Stimulated activated CD4-positive, alpha-beta T cell treated with anti-CD3 and anti-CD28 coated beads, Interleukin-2, amount 100 ng/mL, for 48 hours (primary cell): ENCODE measurements around the gene SYT7.
A peak's percentile ranks its signal among the peaks of the same experiment; 100 is the strongest.
"Not testable (repeated sequence)": the region's sequence is repeated elsewhere in the genome, so short reads cannot be mapped to it uniquely, and the experiment has no call there.

Source experiments
- DNase-seq, 2 donors: peaks; one replicate each; pipeline ENCODE4 v3.0.0-alpha.2; 2020

The SYT7 gene

DNA sequence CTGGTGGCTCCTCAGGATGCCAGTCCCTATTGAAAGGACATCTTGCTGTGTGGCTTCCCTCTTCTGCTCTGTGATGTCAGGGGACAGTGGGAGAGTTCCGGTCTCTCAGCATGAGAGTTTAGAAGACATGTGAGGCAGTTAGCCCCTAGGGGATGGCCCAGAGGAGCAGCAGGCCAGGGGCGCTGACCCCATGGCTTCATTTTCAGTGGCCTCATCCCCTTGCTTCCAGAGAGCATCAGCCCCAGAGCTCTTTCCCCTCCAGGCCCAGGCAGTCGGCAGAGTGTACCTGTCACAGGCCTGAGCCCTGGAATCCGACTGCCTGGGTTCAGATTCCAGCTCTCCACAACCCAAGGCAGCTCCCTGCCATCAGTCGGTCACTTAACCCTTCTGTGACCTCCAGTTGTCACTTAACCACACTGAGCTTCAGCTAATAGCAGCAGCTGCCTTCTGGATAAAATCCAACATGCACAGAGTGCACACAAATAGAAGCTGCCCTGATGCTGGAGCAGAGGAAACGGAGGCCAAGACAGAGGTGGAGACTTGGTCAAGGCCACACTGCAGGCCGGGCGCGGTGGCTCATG, 86.4 kb downstream of the SYT7 start:
- DNase-seq: no peak

DNA sequence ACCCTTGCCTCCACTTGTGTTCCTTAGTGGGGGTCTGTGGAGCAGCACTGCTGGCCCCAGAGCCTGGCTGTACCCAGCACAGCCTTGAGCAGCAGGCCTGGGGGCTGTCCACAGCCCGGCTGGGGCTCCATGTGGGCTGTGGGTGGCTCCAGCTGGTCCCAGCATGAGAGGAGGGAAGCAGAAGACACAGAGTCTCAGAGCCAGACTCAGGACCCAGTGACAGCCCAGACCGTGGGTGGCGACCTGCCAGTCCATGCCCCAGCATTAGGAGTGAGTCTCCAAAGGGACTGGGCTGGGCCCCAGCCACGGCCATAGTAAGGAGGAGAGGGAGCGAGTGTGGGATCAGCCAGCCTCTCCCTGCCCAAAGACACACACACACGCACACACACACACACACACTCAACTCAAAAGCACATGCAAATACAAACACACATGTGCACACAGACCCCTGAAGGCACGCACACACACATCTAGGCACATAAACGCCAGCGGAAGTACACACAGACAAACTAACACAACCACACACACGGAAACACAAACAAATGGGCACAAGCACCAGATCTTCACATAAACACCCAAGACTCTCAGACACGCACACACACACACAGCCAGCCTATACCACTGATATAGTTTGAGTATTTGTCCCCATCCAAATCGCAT, 89.0 kb downstream of the SYT7 start:
- DNase-seq: no peak

DNA sequence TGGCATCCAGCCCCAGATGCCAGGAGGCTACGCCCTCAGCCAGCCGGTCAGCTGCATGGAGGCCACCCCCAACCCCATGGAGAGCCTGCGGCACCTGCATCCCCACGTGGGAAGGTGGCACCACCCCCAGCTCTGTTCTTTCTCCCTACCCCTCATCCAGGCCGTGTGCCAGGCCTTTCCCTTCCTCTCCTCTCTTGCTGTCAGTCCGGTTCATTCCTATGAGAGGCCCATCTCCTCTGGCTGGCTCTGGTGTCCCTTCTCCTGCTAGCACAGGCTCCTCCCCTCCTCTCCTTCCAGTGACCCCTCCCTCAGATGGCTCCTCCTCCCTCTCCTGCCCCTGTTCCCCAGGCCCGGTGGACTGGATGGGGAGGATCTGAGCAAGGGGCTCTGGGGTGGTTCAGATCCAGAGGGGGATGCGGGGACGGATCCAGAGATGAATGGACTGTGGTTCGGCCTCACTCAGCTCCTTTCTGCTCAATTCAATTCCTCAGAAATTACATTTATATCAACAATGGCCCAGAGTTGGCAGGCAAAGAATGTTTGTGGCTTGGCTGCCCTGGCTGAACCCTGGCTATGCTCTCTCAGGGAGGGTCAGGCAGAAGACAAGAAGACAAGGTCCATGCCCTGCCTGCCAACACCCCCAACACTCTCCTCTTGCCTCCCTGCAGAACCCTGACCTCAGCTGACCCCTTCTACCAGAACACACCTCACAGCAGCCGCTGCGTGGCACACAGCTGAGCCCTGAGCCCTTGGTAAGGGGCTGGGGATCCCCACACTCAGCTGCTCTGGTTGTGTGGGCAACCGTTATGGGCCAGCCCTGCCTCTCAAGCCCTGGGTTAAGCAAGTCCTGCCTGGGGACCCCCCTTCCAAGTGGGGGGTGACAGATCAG, 90.8 kb downstream of the SYT7 start:
- no peak for DNase-seq

DNA sequence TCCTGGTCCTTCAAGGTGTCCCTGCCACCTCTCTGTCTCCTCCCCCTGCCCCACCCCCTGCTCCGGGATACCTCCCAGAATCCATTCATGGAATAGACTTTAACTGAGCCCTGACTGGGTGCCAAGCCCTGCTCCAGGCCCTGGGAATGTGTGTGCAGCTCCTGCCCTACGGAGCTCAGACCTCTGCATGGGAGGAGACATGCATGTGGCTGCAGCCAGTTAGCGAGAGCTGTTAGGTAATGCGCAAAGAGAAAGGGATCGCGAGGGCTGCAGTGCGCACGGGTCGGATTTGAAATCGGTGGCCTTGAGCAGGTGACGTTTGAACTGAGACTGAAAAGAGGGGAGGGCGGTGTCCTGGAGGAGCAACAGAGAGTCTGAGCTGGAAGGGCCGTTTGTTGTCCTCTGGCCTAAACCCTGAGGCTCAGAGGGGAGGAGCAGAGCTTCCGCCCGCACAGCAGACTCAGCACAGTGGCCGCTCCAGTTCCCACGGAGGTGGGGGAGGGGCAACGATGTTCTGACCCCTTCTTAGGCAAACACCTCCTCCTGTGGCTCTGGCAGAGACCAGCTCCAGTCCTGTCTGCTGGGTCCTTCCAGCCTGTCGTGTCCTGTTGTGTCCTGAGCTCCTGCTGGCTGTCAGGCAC, 92.1 kb downstream of the SYT7 start:
- no peak for DNase-seq

DNA sequence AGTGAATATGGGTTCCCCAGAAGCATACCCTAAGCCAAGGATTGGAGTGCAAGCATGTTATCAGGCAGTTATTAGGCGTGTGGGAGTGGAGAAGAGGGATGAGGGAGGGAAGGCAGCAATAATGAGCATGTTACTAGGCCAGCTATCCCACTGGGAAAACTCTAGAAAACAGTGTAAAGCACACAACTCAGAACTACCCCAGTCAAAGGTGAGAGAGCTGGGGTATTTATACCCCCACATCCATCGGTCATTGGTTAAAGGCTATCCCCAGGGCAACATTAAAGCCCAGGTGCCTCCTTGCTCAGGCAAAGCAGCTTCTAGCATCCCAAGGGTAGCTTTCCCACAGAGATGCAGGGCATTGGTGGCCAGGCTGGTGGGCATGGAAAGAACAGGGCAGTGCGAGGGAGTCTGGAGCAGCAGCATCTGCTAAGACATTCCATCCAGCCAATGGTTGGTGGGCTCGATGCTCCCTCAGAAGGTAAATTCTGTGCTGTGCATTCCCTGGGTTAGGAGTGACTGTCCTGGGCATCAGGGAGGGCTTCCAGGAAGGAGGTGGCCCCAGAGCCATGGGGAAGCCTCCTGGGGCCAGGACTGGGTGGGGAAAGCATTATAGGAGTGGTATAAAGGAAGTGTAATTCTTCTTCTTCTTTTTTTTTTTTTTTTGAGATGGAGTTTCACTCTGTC, 93.4 kb downstream of the SYT7 start:
- no peak for DNase-seq

DNA sequence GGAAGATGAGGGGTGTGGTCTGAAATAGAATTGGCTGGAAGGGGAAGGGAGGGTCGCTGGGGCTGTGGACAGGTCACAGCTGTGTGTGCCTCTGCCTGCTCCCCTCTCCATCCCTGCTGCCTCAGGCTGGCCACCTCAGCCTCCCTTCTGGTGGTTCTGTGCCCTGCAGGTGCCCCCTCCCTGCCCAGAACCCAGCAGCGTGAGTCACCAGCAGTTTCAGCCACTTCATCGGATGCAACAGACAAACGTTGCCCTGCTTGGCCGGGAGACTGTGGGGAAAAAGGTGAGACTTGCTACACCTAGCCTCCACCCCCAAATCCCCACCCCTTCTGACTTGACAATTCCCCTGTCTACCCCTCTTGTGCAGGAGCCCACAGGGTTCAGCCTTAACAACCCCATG, 94.1 kb downstream of the SYT7 start:
- no peak for DNase-seq

DNA sequence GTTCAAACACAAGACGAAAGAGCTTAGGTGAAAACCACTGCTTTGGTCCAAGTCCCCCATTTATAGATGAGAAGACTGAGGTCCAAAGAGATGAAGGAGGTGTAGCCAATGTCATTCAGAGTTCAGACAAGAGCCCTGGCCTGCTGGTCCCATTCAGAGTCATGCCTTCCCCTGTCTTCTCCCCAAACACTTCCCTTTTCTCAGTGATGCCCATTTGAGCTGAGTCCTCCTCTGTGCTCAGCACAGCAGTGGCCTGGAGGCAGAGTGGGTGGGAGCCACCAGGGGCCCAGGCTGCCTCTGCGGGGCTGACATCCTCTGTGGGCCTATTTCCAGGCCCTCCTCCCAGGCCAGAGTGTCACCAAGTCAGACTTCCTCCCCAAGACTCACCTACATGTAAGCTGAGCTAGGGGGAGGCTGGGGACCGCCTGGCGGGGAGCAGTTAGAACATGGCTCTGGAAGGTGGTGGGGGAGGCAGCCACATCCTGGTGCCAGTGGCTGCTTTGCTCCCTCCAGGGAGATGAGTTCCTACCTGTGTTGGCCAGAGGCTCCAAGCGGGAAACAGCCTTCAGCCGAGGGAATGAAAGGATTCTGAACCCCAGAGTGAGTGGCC, 94.8 kb downstream of the SYT7 start:
- no peak for DNase-seq

DNA sequence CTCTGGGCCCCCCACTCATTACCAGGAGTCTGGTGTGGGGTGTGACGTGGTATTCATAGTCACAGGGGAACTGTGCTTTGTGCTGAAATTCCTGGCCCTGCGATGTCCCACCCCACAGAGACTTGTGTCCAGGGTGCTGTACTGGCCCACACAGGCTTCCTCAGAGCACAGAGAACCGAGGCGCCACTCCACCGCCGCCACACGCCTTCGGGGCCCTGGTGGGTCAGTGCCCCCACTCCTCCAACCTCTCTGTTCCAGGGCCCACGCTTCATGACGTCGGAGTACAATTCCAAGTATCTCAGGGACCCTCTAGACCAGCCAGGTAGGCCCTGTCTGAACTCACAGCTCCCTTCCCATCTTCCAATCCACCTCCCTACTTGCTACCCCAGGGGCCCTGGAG, 95.8 kb downstream of the SYT7 start:
- no peak for DNase-seq

DNA sequence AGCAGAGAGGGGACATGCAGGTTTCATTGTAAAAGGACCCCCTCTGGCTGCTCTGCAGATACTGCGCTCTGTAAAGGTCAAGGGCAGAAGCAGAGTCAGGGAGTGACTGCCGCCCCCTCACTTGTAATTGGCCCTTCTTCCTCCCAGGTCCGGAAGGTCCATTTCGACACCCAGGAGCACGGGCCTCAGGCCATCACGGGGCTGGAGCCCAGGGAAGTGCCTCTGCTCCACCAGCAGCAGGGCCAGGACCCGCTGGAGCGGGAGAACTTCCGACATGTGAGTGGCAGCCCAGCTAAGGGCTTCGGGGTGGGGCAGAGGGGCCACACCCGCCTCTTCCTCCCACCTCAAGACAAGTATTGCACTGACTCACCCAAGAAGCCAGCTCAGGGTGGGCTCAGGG, 96.3 kb downstream of the SYT7 start:
- no peak for DNase-seq

DNA sequence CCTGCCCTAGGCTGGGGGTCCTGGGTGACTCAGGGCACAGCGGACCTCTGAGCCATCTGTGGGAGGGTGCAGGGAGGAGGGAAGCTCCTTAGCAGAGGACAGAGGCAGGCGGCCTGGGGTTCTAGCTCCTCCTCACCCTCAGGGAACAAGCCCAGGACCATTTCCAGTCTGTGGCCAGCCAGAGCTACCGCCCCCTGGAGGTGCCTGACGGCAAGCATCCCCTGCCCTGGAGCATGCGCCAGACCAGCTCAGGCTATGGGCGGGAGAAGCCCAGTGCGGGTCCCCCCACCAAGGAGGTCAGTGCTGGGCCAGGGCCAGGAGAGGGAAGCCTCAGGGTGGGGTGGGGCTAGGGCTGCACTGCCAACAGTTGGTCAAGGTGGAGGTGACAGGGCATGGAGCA, 98.4 kb downstream of the SYT7 start:
- peak; percentile 26 to 37 for DNase-seq

DNA sequence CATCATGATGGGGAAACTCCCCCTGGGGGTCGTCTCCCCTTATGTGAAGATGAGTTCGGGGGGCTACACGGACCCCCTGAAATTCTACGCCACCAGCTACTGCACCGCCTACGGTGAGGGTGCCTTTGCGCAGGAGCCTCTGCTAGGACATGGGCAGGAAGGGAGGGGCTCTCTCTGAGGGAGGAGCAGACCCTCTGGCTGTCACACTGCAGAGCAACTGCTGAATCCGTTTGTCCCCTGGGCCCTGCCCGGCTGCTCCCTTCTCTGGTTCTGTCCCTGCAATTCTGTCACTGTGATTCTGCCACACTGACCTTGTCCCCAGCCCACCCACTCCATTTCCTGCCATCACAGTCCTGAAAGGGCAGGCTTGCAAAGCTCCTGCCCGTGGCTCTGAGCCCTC, 99.1 kb downstream of the SYT7 start:
- DNase-seq: no peak

DNA sequence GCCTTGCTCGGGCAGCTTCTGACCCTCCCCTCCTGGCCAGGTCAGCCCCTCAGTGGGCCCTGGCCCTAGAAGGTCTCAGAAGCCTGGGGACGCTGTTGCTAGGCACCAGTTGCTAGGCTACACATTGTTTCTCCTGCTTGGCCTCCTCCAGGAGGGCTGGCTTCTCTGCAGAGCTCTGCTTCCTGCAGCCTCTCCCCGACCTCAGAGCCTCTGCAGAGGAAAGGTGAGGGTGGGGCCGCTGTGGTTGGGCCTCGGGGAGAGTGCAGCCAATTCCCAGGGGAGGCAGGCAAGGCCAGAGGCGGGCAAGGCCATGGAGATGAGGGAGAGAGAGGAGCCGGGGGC, 99.9 kb downstream of the SYT7 start:
- DNase-seq: no peak

DNA sequence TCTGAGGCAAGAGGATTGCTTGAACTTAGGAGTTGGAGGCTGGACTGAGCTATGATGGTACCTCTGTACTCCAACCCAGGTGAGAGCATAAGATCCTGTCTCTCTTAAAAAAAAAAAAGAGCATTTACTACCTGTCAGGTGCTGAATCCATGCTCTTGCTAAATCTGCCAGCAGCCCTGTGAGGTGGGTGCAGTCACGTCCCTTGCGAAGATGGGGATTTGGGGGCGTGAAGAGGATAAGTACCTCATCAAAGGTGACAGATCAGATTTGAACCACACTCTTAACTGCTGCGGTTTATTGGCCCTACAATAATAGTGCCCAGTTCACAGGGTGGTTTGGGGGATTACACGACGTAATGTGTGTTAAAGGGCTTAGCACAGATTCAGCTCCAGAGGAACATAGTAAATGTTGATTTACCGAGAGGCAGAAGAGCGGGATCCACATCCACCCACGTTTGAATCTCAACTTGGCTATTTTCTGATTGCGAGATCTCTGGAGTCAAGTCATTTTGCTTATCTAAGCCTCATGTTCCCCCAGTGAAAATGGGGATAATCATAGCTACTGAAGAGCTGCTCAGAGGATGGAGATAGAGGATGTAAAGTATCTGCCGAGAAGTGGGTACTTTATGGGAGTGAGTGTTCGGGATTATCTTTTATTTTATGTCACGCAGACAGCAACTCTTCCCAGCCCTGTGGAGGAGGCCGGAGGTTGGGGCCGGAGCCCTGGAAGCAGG, 100.4 kb downstream of the SYT7 start:
- no peak for DNase-seq

DNA sequence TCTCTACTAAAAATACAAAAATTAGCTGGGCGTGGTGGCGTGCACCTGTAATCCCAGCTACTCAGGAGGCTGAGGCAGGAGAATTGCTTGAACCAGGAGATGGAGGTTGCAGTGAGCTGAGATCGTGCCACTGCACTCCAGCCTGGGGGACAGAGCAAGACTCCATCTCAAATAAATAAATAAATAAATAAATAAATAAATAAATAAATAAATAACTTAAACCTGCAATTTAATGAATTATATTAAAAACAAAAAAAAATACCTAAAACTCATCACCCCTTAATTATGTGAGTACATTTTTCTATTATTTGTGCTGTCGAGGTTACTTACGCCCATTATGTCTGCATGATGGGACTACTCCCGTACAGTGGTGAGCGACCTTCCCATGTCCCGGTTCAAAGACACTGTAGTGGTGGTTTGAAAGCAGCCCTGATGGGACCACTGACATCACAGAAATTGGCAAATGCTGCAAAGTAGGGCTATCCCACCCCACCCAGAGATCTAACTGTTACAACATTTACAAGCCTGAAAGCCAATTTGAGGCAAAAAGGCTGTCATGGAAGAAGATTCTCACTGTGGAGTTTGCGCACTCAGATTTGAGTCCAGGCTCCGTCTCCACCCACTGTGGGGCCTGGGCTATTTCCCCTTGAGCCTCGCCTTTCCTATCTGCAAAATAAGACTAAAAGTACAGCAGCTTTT, 101.4 kb downstream of the SYT7 start:
- DNase-seq: not testable (repeated sequence)

DNA sequence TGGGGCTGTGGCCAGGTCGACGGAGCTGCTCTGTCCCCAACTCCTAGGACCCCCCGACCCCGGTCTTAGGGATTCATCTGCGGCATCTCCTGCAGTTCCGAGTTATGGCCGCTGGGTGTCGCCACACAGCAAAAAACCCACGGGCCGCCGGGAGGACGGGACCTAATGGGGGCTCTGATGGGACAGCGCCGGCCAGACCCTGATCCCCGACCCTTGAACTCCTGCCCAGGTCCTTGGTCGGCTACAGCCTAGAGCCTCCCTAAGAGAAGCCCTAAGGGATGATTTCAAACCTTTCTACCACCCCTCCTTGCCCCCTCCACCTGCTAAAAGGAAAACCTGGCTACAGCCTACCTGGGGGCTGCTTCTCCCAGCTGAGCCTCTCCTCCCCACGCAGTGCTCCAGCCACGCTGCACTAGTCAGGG, 103.1 kb downstream of the SYT7 start:
- peak; percentile 41 to 50 for DNase-seq

DNA sequence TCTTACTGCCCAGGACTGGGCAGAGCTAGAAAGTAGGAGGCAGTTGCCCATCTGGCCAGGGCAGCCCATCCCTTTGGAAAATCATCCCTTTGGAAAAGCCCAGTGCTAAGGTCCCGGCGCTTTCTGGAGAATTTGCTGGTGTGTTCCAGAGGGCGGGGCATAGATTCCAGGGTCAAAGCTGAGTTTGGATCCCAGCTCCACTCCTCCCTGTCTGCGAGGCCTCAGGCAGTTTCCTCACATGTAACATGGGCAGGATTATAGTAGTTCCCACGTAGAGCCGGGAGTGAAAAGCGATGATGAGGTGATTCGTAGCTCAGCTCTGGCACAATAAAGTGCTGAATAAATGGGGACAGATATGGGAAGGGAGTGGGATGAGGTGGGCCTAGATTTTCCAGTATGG, 103.8 kb downstream of the SYT7 start:
- DNase-seq: no peak

DNA sequence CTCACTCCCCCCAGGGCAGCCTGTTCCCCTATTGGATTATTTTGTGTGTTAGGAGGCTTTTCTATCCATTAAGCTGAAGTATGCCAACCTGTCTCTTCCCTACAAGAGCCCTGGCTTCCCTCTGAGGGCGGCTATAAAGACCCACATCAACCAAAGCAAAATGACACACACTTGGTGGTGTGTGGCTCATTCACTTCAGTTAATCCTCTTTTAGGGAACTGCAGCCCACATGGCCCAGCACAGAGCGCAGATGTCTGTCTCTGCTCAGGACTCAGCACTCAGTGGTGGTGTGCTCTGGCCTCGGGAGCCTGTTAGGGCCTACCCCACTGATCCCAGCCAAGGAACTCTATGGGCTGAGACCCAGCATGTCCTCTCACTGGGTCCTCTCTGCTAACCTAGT, 104.5 kb downstream of the SYT7 start:
- DNase-seq: no peak

DNA sequence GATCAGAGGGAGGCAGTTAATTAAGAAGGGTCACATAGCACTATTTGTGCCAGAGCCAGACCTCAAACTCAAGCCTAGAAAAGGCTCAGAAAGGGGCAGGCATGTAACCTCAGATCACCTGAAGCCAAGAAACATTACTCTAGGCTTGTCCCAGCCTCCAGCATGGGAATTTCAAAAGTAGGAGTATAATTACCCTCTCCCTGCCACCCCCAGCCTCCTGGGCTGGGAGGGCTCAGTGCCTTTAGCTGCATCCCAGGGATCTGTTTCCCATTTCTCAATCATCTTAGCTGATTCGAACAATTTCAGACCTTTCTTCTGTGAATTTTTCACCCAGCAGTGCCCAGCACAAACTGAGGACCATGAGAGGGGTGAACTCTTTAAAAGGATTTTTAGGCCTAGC, 105.4 kb downstream of the SYT7 start:
- DNase-seq: no peak

DNA sequence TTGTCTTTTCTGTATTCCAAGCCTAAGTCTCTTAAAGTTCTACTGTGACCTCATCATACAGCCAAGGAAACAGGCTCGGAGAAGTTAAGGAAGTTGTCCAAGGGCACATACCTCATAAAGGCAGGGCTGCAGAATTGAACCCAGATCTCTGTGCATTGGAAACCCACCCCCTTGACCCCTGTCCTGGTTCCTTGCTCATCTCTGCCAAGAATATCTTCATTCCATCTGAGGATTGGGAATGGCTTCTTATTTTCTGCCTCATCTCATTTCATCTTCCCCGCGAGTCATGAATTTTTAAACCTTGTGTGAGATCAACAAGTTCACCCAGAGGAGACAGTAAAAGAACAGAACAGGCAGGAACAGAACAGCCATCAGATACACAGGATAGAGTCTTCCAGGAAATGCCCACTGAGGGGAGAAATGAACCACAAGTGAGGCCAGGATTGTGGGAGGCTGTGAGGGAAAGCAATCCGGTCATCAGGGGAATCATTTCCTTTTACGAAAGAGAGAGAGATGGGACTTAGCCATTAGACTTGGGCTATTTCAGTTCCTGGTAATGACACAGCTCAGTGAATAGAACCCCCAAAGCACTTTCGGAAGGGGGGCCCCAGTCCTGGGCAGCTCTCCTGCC, 106.7 kb downstream of the SYT7 start:
- no peak for DNase-seq

DNA sequence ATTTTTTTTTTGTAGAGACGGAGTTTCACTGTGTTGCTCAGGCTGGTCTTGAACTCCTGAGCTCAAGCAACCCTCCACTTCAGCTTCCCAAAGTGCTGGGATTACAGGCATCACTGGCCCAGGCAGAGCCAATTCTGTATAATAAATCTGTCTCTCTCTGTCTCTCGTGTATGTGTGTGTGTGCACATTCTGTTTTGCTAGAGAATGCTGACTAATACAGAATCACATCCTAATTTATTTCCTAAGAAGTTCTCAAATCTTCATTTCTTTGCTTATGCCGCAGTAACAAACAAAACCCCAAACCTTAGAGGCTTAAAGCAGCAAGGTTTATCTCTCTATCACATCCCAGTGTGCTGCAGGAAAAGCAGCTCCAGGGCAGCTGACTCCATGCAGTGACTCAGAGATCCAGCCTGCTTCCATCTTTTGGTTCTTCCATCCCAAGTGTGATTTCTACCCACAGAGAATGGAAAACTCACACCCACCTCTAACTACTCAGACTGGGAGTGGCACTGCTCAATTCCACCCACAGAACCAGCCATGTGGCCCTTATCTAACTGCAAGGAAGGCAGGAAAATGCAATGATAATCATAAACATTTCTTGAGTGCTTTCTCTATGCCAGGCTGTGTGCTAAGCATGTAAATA, 107.4 kb downstream of the SYT7 start:
- no peak for DNase-seq
